ENCODE data around the gene CDCP2. TPM values are rescaled to one million over a fixed set of nuclear protein-coding genes. Genes with fewer than 3 reads are reported as not detected.

Gene CDCP2
- total RNA-seq, 1 donor from 2014 or later: not detected

- Histone ChIP-seq H3K27me3 (ENCODE audit: control insufficient read depth in 3 of 3, insufficient read depth in 3 of 3, low read length in 3 of 3) (no peaks in the 10 kb centered on the region), H3K9ac (ENCODE audit: low read depth in 1 of 3, low read length in 3 of 3) (no peak overlapping the region), H3K27ac (ENCODE audit: low read depth, low read length) (no peak overlapping the region), H3K9me3 (ENCODE audit: control insufficient read depth in 3 of 3, low read length in 3 of 3) (no peaks in the 10 kb centered on the region), H3K4me1 (ENCODE audit: control insufficient read depth in 3 of 3, insufficient read depth in 3 of 3, low read length in 3 of 3) (no peaks in the 10 kb centered on the region), H3K36me3 (ENCODE audit: control insufficient read depth in 3 of 3, insufficient read depth in 3 of 3, low read length in 3 of 3) (no peaks in the 10 kb centered on the region), H3K4me3 (ENCODE audit: low read length in 3 of 3) (no peak overlapping the region)
These were observed 13.1 kb downstream of the CDCP2 start for GRCh38 chr1:54139711-54140110.

- no peaks in the 10 kb centered on the region for H3K27me3 ChIP-seq (ENCODE audit: control insufficient read depth in 3 of 3, insufficient read depth in 3 of 3, low read length in 3 of 3)
- no peaks in the 10 kb centered on the region for H3K36me3 ChIP-seq (ENCODE audit: control insufficient read depth in 3 of 3, insufficient read depth in 3 of 3, low read length in 3 of 3)
- H3K4me3 ChIP-seq (ENCODE audit: low read length in 3 of 3): no peak overlapping the region
- no peaks in the 10 kb centered on the region for H3K9me3 ChIP-seq (ENCODE audit: control insufficient read depth in 3 of 3, low read length in 3 of 3)
- H3K9ac ChIP-seq (ENCODE audit: low read depth in 1 of 3, low read length in 3 of 3): no peak overlapping the region
- no peak overlapping the region for H3K27ac ChIP-seq (ENCODE audit: low read depth, low read length)
- H3K4me1 ChIP-seq (ENCODE audit: control insufficient read depth in 3 of 3, insufficient read depth in 3 of 3, low read length in 3 of 3): no peaks in the 10 kb centered on the region
These were observed 13.8 kb downstream of the CDCP2 start for GRCh38 chr1:54138994-54139393.

GRCh38 chr1:54137534-54138061, 15.2 kb downstream of the CDCP2 start:
- H3K9me3 ChIP-seq (ENCODE audit: control insufficient read depth in 3 of 3, low read length in 3 of 3): no peaks in the 10 kb centered on the region
- H3K4me3 ChIP-seq (ENCODE audit: low read length in 3 of 3): no peak overlapping the region
- no peaks in the 10 kb centered on the region for H3K4me1 ChIP-seq (ENCODE audit: control insufficient read depth in 3 of 3, insufficient read depth in 3 of 3, low read length in 3 of 3)
- H3K36me3 ChIP-seq (ENCODE audit: control insufficient read depth in 3 of 3, insufficient read depth in 3 of 3, low read length in 3 of 3): no peaks in the 10 kb centered on the region
- no peak overlapping the region for H3K27ac ChIP-seq (ENCODE audit: low read depth, low read length)
- no peaks in the 10 kb centered on the region for H3K27me3 ChIP-seq (ENCODE audit: control insufficient read depth in 3 of 3, insufficient read depth in 3 of 3, low read length in 3 of 3)
- no peak overlapping the region for H3K9ac ChIP-seq (ENCODE audit: low read depth in 1 of 3, low read length in 3 of 3)

GRCh38 chr1:54136963-54137533, 15.8 kb downstream of the CDCP2 start:
- no peak overlapping the region for H3K27ac ChIP-seq (ENCODE audit: low read depth, low read length)
- H3K9ac ChIP-seq (ENCODE audit: low read depth in 1 of 3, low read length in 3 of 3): no peak overlapping the region
- no peaks in the 10 kb centered on the region for H3K27me3 ChIP-seq (ENCODE audit: control insufficient read depth in 3 of 3, insufficient read depth in 3 of 3, low read length in 3 of 3)
- no peaks in the 10 kb centered on the region for H3K9me3 ChIP-seq (ENCODE audit: control insufficient read depth in 3 of 3, low read length in 3 of 3)
- no peaks in the 10 kb centered on the region for H3K4me1 ChIP-seq (ENCODE audit: control insufficient read depth in 3 of 3, insufficient read depth in 3 of 3, low read length in 3 of 3)
- H3K36me3 ChIP-seq (ENCODE audit: control insufficient read depth in 3 of 3, insufficient read depth in 3 of 3, low read length in 3 of 3): no peaks in the 10 kb centered on the region
- no peak overlapping the region for H3K4me3 ChIP-seq (ENCODE audit: low read length in 3 of 3)

DNA sequence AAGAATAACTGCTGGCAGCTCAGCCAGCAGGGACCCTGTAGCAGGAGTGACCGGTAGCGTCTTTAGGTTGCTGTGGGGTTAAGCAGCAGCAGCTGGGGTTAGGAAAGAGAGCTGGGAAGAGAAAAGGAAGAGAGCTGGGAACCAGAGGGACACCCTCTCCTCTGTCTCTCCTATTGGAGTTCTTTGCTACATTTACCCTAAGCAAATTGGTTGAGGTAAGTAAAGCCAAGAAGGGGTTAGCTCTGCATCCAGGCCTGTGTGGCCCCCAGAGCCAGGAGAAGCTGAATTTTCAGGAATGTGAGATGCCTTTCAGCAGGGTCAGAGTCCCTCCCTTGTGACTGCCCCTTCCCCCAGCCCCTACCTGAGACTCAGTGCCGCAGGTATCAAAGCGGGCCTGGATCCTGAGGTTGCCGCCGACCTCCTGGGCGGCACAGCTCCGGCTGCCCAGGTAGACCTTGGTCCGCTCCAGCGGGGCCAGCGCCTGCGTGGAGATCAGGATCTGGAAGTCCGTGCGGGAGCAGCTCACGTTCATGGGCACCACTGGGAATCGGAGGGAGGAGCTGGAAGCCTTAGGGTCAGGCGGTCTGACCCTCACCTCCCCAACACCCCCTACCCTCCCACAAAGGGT, 16.4 kb downstream of the CDCP2 start:
- H3K9ac ChIP-seq (ENCODE audit: low read depth in 1 of 3, low read length in 3 of 3): no peak overlapping the region
- no peak overlapping the region for H3K4me3 ChIP-seq (ENCODE audit: low read length in 3 of 3)
- no peaks in the 10 kb centered on the region for H3K36me3 ChIP-seq (ENCODE audit: control insufficient read depth in 3 of 3, insufficient read depth in 3 of 3, low read length in 3 of 3)
- no peak overlapping the region for H3K27ac ChIP-seq (ENCODE audit: low read depth, low read length)
- H3K27me3 ChIP-seq (ENCODE audit: control insufficient read depth in 3 of 3, insufficient read depth in 3 of 3, low read length in 3 of 3): no peaks in the 10 kb centered on the region
- H3K9me3 ChIP-seq (ENCODE audit: control insufficient read depth in 3 of 3, low read length in 3 of 3): no peaks in the 10 kb centered on the region
- H3K4me1 ChIP-seq (ENCODE audit: control insufficient read depth in 3 of 3, insufficient read depth in 3 of 3, low read length in 3 of 3): no peaks in the 10 kb centered on the region

- Histone ChIP-seq H3K4me3 (ENCODE audit: low read length in 3 of 3) (no peak overlapping the region), H3K27ac (ENCODE audit: low read depth, low read length) (no peak overlapping the region), H3K36me3 (ENCODE audit: control insufficient read depth in 3 of 3, insufficient read depth in 3 of 3, low read length in 3 of 3) (no peaks in the 10 kb centered on the region), H3K9ac (ENCODE audit: low read depth in 1 of 3, low read length in 3 of 3) (no peak overlapping the region), H3K27me3 (ENCODE audit: control insufficient read depth in 3 of 3, insufficient read depth in 3 of 3, low read length in 3 of 3) (no peaks in the 10 kb centered on the region), H3K4me1 (ENCODE audit: control insufficient read depth in 3 of 3, insufficient read depth in 3 of 3, low read length in 3 of 3) (no peaks in the 10 kb centered on the region), H3K9me3 (ENCODE audit: control insufficient read depth in 3 of 3, low read length in 3 of 3) (no peaks in the 10 kb centered on the region)
These were observed 17.2 kb downstream of the CDCP2 start for GRCh38 chr1:54135436-54136120.

DNA sequence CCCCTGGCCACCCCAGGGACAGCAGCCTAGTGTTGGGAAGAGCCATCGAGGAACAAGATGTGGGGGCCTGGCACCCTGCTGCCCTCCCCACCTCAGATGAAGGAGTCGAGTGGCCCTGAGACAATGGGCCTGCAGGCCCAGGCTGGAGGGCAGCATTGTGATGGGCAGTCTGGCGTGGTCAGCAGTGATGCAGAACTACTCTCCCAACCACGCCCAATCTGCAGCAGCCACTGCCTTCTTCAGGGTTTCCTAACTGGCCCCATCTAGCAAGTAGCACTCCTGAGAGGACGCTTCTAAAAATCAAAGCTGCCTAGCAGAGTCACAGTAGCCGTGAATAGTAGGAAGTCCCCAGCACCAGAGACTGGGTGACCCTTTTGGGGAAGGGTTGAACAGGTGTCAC, 18.5 kb downstream of the CDCP2 start:
- H3K4me3 ChIP-seq (ENCODE audit: low read length in 3 of 3): no peak overlapping the region
- H3K36me3 ChIP-seq (ENCODE audit: control insufficient read depth in 3 of 3, insufficient read depth in 3 of 3, low read length in 3 of 3): no peaks in the 10 kb centered on the region
- H3K9ac ChIP-seq (ENCODE audit: low read depth in 1 of 3, low read length in 3 of 3): no peak overlapping the region
- no peaks in the 10 kb centered on the region for H3K4me1 ChIP-seq (ENCODE audit: control insufficient read depth in 3 of 3, insufficient read depth in 3 of 3, low read length in 3 of 3)
- no peaks in the 10 kb centered on the region for H3K9me3 ChIP-seq (ENCODE audit: control insufficient read depth in 3 of 3, low read length in 3 of 3)
- H3K27me3 ChIP-seq (ENCODE audit: control insufficient read depth in 3 of 3, insufficient read depth in 3 of 3, low read length in 3 of 3): no peaks in the 10 kb centered on the region
- H3K27ac ChIP-seq (ENCODE audit: low read depth, low read length): no peak overlapping the region

DNA sequence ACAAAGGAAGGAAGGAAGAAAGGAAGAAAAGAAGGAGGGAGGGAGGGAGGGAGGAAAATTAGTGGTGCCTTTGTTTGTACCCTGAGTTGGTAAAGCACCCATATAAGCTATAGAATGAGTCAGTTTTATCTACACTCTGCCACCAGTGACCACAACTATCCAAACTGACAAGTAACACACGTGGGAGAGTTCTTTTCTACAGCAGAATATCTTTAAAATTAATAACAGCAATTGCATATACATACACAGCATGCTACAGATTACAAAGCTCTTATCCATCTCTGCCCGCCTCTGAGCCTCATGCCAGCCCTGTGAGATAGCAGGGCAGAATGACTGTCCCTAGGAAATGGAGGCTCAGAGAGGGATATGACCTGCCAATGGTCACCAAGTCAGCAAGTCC, 20.3 kb downstream of the CDCP2 start:
- Histone ChIP-seq H3K27me3 (ENCODE audit: control insufficient read depth in 3 of 3, insufficient read depth in 3 of 3, low read length in 3 of 3) (no peaks in the 10 kb centered on the region), H3K9ac (ENCODE audit: low read depth in 1 of 3, low read length in 3 of 3) (no peak overlapping the region), H3K9me3 (ENCODE audit: control insufficient read depth in 3 of 3, low read length in 3 of 3) (no peaks in the 10 kb centered on the region), H3K4me1 (ENCODE audit: control insufficient read depth in 3 of 3, insufficient read depth in 3 of 3, low read length in 3 of 3) (no peaks in the 10 kb centered on the region), H3K27ac (ENCODE audit: low read depth, low read length) (no peak overlapping the region), H3K4me3 (ENCODE audit: low read length in 3 of 3) (no peak overlapping the region), H3K36me3 (ENCODE audit: control insufficient read depth in 3 of 3, insufficient read depth in 3 of 3, low read length in 3 of 3) (no peaks in the 10 kb centered on the region)

GRCh38 chr1:54131419-54131818, 21.4 kb downstream of the CDCP2 start:
- no peaks in the 10 kb centered on the region for H3K27me3 ChIP-seq (ENCODE audit: control insufficient read depth in 3 of 3, insufficient read depth in 3 of 3, low read length in 3 of 3)
- peaks cover under 1 to 1% (median under 1%) of the 10 kb centered on the region in 3 donors for H3K4me1 ChIP-seq (ENCODE audit: control insufficient read depth in 3 of 3, insufficient read depth in 3 of 3, low read length in 3 of 3)
- no peaks in the 10 kb centered on the region for H3K36me3 ChIP-seq (ENCODE audit: control insufficient read depth in 3 of 3, insufficient read depth in 3 of 3, low read length in 3 of 3)
- H3K4me3 ChIP-seq (ENCODE audit: low read length in 3 of 3): no peak overlapping the region
- no peak overlapping the region for H3K9ac ChIP-seq (ENCODE audit: low read depth in 1 of 3, low read length in 3 of 3)
- H3K9me3 ChIP-seq (ENCODE audit: control insufficient read depth in 3 of 3, low read length in 3 of 3): no peaks in the 10 kb centered on the region
- no peak overlapping the region for H3K27ac ChIP-seq (ENCODE audit: low read depth, low read length)

GRCh38 chr1:54129858-54130257, 22.9 kb downstream of the CDCP2 start:
- H3K4me3 ChIP-seq (ENCODE audit: low read length in 3 of 3): no peak overlapping the region
- H3K36me3 ChIP-seq (ENCODE audit: control insufficient read depth in 3 of 3, insufficient read depth in 3 of 3, low read length in 3 of 3): no peaks in the 10 kb centered on the region
- H3K27ac ChIP-seq (ENCODE audit: low read depth, low read length): no peak overlapping the region
- H3K9ac ChIP-seq (ENCODE audit: low read depth in 1 of 3, low read length in 3 of 3): no peak overlapping the region
- peaks cover 8 to 15% (median 12%) of the 10 kb centered on the region in 3 donors for H3K4me1 ChIP-seq (ENCODE audit: control insufficient read depth in 3 of 3, insufficient read depth in 3 of 3, low read length in 3 of 3)
- H3K27me3 ChIP-seq (ENCODE audit: control insufficient read depth in 3 of 3, insufficient read depth in 3 of 3, low read length in 3 of 3): no peaks in the 10 kb centered on the region
- no peaks in the 10 kb centered on the region for H3K9me3 ChIP-seq (ENCODE audit: control insufficient read depth in 3 of 3, low read length in 3 of 3)
